Breast epithelium (tissue), 4 donors: ENCODE measurements around the gene DYNC2LI1. TPM values are rescaled to one million over a fixed set of nuclear protein-coding genes. Genes with fewer than 3 reads are reported as not detected.

Experiments
- DNase-seq, 2 donors: peaks; one replicate each; pipeline ENCODE4 v3.0.0-alpha.2; 2019; ENCODE audit warnings: low spot score in 2 of 2
- H3K27ac ChIP-seq, 2 donors: fragments of 200-600 bp; sonication (generic) in 1 of 2; one replicate each; pipeline ENCODE4 v1.5.1; 2016 to 2019; ENCODE audit warnings: mild to moderate bottlenecking in 1 of 2
- H3K27me3 ChIP-seq, 2 donors: fragments of 200-600 bp; sonication (generic) in 1 of 2; one replicate each; pipeline versions ENCODE4 v1.5.1 to v1.6.0; 2017 to 2019; ENCODE audit warnings: control low read depth in 1 of 2, mild to moderate bottlenecking in 1 of 2
- H3K36me3 ChIP-seq: fragments of 200-600 bp; one replicate; pipeline ENCODE4 v1.5.1; 2019
- H3K4me1 ChIP-seq, 2 donors: fragments of 200-600 bp; sonication (generic); one replicate each; pipeline ENCODE4 v1.5.1; 2016 to 2019; ENCODE audit warnings: control low read depth in 1 of 2
- H3K4me3 ChIP-seq, 3 donors: fragments of 200-600 bp; sonication (generic); 1 replicate in 2 of 3; 2 replicates in 1 of 3; pipeline ENCODE4 v1.5.1; 2016 to 2019; ENCODE audit warnings: mild to moderate bottlenecking in 3 of 3, moderate library complexity in 2 of 3
- H3K9me3 ChIP-seq, 2 donors: fragments of 200-600 bp; sonication (generic) in 1 of 2; one replicate each; pipeline ENCODE4 v1.5.1; 2016 to 2019; ENCODE audit warnings: control low read depth in 1 of 2
- CTCF ChIP-seq, 3 donors: fragments of 450-650 bp; IDR thresholded peaks; one replicate each; pipeline ENCODE4 v1.5.1; 2016 to 2017; ENCODE audit warnings: antibody characterized with exemption in 3 of 3, mild to moderate bottlenecking in 3 of 3, moderate library complexity in 3 of 3
- POLR2A ChIP-seq: fragments of 450-650 bp; IDR thresholded peaks from one replicate; pipeline ENCODE4 v1.6.1; 2016; ENCODE audit warnings: antibody characterized with exemption, mild to moderate bottlenecking, moderate library complexity
- POLR2AphosphoS5 ChIP-seq, 3 donors: sonication (generic); formaldehyde crosslinking; IDR thresholded peaks; one replicate each; pipeline ENCODE4 v1.6.1; 2017; ENCODE audit warnings: antibody characterized with exemption in 3 of 3
- intact Hi-C: fragments of 100-400 bp; cut with DNase I; formaldehyde crosslinking; loops from one replicate; pipeline ENCODE4 v1.15.1; 2023; ENCODE audit warnings: low total_unique reads
- total RNA-seq, 3 donors: library from RNA; depleted of rRNA; stranded (reverse); fragments of >200 nt; gene quantifications; one replicate each; pipeline ENCODE4 v1.1.0, GENCODE V29; 2016

DYNC2LI1 gene
- total RNA-seq, 3 donors from 2014 or later = 30.9 to 52.1 (median 40.6) TPM

- intact Hi-C loops = no loop called here
- TF ChIP-seq POLR2A = no peak
- no peak for TF ChIP-seq POLR2AphosphoS5 (IDR thresholded peaks at IDR 0.05)
- Histone ChIP-seq H3K27me3 (no peaks in the 10 kb centered on the region), H3K36me3 (no peaks in the 10 kb centered on the region), H3K9me3 (no peaks in the 10 kb centered on the region), H3K4me1 (no peaks in the 10 kb centered on the region), H3K4me3 (no peak overlapping the region), H3K27ac (no peak overlapping the region)
- DNase-seq = no peak
These were observed 22.3 kb upstream of the DYNC2LI1 start for GRCh38 chr2:43751476-43751990.

GRCh38 chr2:43752302-43752701, 21.5 kb upstream of the DYNC2LI1 start:
- no peak for DNase-seq
- TF ChIP-seq CTCF (IDR thresholded peaks at IDR 0.05) (no peak), POLR2AphosphoS5 (IDR thresholded peaks at IDR 0.05) (no peak), POLR2A (no peak)
- Histone ChIP-seq H3K9me3 (no peaks in the 10 kb centered on the region), H3K4me3 (no peak overlapping the region), H3K36me3 (no peaks in the 10 kb centered on the region), H3K4me1 (no peaks in the 10 kb centered on the region), H3K27ac (no peak overlapping the region), H3K27me3 (no peaks in the 10 kb centered on the region)
- intact Hi-C loops = no loop called here

GRCh38 chr2:43754180-43754579, 19.7 kb upstream of the DYNC2LI1 start:
- intact Hi-C loops = loop anchor here (2.0 kb wide), 1 partner anchor 53 kb away; no protein-coding TSS in a partner anchor
- Histone ChIP-seq H3K27me3 (no peaks in the 10 kb centered on the region), H3K9me3 (no peaks in the 10 kb centered on the region), H3K36me3 (no peaks in the 10 kb centered on the region), H3K27ac (no peak overlapping the region), H3K4me1 (no peaks in the 10 kb centered on the region), H3K4me3 (no peak overlapping the region)
- no peak for TF ChIP-seq POLR2A
- no peak for TF ChIP-seq CTCF (IDR thresholded peaks at IDR 0.05)
- no peak for TF ChIP-seq POLR2AphosphoS5 (IDR thresholded peaks at IDR 0.05)
- no peak for DNase-seq

GRCh38 chr2:43758739-43759138, 15.1 kb upstream of the DYNC2LI1 start:
- DNase-seq = no peak
- no peaks in the 10 kb centered on the region for H3K36me3 ChIP-seq
- TF ChIP-seq POLR2A (no peak), POLR2AphosphoS5 (IDR thresholded peaks at IDR 0.05) (peak in 1 of 3 donors; percentile 58)
- peak overlapping the region; percentile 62 to 71 for H3K27ac ChIP-seq
- H3K27me3 ChIP-seq = no peaks in the 10 kb centered on the region
- no peaks in the 10 kb centered on the region for H3K9me3 ChIP-seq
- no peak overlapping the region for H3K4me3 ChIP-seq
- intact Hi-C loops = no loop called here
- no peaks in the 10 kb centered on the region for H3K4me1 ChIP-seq

- TF ChIP-seq POLR2AphosphoS5 (IDR thresholded peaks at IDR 0.05) = no peak
- TF ChIP-seq CTCF (IDR thresholded peaks at IDR 0.05) = no peak
- TF ChIP-seq POLR2A = no peak
- H3K27ac ChIP-seq = peak overlapping the region in 1 of 2 donors; percentile 71
These were observed 14.6 kb upstream of the DYNC2LI1 start for GRCh38 chr2:43759195-43759594.

GRCh38 chr2:43762286-43762685, 11.6 kb upstream of the DYNC2LI1 start:
- Histone ChIP-seq H3K4me1 (no peaks in the 10 kb centered on the region), H3K27ac (no peak overlapping the region), H3K36me3 (no peaks in the 10 kb centered on the region), H3K4me3 (no peak overlapping the region), H3K27me3 (no peaks in the 10 kb centered on the region), H3K9me3 (no peaks in the 10 kb centered on the region)
- no peak for DNase-seq
- intact Hi-C loops = no loop called here
- TF ChIP-seq CTCF (IDR thresholded peaks at IDR 0.05) = no peak
- TF ChIP-seq POLR2AphosphoS5 (IDR thresholded peaks at IDR 0.05) = no peak
- TF ChIP-seq POLR2A = no peak

More at GRCh38 chr2:43759195-43759594, 14.6 kb upstream of the DYNC2LI1 start:
- Histone ChIP-seq H3K27me3 (no peaks in the 10 kb centered on the region), H3K4me3 (no peak overlapping the region), H3K9me3 (no peaks in the 10 kb centered on the region), H3K4me1 (no peaks in the 10 kb centered on the region), H3K36me3 (no peaks in the 10 kb centered on the region)
- DNase-seq = no peak
- intact Hi-C loops = no loop called here
